Nephron progenitor cell (in vitro differentiated cells): ENCODE measurements around the gene MRPL16.
A peak's percentile ranks its signal among the peaks of the same experiment; 100 is the strongest.

ENCODE experiments used
- DNase-seq: peaks from one replicate; pipeline ENCODE4 v3.0.0; 2021
- H3K27ac Mint-ChIP-seq: 2 replicates; pipeline ENCODE4 v1.8.0; 2021; ENCODE audit warnings: mild to moderate bottlenecking, moderate library complexity, mixed read lengths
- H3K27me3 Mint-ChIP-seq: 2 replicates; pipeline ENCODE4 v1.8.0; 2021; ENCODE audit warnings: mild to moderate bottlenecking, low read depth, mixed read lengths; ENCODE audit not compliant: poor library complexity
- H3K36me3 Mint-ChIP-seq: 2 replicates; pipeline ENCODE4 v1.8.0; 2021; ENCODE audit warnings: low read depth, mixed read lengths
- H3K4me1 Mint-ChIP-seq: 2 replicates; pipeline ENCODE4 v1.8.0; 2021; ENCODE audit warnings: mixed read lengths
- H3K4me3 Mint-ChIP-seq: 2 replicates; pipeline ENCODE4 v1.8.0; 2021; ENCODE audit warnings: mild to moderate bottlenecking, moderate library complexity, mixed read lengths
- H3K9me3 Mint-ChIP-seq: 2 replicates; pipeline ENCODE4 v1.8.0; 2021; ENCODE audit warnings: mild to moderate bottlenecking, moderate library complexity, mixed read lengths
- TF ChIP-seq, protein P1 (sequence below): fragments of 200-600 bp; sonication (generic); IDR thresholded peaks from 2 replicates; pipeline ENCODE4 v1.5.0; 2021; ENCODE audit warnings: antibody characterized with exemption

Gene MRPL16

DNA sequence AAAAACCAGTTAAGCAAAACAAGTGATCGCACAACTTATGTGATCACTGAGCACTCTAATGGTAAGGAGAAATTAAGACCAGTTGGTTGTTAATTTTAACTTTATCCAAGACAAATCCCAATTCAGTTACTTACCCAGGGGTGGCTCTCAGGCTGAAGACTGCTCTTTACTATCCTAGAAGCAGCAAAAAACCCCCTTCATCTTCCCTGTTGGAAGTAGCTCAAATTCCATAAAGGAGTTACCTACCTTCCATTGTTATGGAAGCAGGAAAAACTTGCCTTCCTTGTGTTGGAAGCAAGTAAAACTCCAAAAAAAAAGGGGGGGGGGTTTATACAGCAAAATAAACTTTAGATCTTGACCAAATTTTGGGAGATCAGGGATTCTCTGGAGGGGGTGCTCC, 5.2 kb upstream of the MRPL16 start:
- DNase-seq, result no peak
- Mint-ChIP-seq H3K36me3 (no peaks in the 10 kb centered on the region), H3K9me3 (no peaks in the 10 kb centered on the region), H3K4me1 (peaks cover 17% of the 10 kb centered on the region), H3K27ac (no peak overlapping the region), H3K27me3 (peaks cover 3% of the 10 kb centered on the region), H3K4me3 (no peak overlapping the region)
- TF ChIP-seq, protein P1, sequence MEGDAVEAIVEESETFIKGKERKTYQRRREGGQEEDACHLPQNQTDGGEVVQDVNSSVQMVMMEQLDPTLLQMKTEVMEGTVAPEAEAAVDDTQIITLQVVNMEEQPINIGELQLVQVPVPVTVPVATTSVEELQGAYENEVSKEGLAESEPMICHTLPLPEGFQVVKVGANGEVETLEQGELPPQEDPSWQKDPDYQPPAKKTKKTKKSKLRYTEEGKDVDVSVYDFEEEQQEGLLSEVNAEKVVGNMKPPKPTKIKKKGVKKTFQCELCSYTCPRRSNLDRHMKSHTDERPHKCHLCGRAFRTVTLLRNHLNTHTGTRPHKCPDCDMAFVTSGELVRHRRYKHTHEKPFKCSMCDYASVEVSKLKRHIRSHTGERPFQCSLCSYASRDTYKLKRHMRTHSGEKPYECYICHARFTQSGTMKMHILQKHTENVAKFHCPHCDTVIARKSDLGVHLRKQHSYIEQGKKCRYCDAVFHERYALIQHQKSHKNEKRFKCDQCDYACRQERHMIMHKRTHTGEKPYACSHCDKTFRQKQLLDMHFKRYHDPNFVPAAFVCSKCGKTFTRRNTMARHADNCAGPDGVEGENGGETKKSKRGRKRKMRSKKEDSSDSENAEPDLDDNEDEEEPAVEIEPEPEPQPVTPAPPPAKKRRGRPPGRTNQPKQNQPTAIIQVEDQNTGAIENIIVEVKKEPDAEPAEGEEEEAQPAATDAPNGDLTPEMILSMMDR, result no peak

DNA sequence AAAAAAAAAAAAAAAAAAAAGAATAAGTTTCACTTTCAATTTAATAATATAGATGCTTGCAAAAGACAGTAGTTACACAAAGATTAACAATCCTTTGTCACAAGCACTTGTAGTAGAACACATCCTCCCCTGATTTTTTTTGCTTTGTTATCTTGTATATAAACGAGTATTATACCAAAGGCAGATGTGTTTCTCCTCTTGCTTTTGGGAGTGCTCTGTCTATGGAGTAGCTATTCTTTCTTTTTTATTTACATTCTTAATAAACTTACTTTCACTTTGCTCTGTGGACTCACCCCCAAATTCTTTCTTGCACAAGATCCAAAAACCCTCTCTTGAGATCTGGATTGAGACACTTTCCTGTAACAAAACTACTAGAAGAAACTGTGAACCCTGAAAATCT, 3.4 kb upstream of the MRPL16 start:
- H3K4me1 Mint-ChIP-seq, result peaks cover 27% of the 10 kb centered on the region
- H3K4me3 Mint-ChIP-seq, result no peak overlapping the region
- H3K27ac Mint-ChIP-seq, result no peak overlapping the region
- no peak for DNase-seq
- H3K27me3 Mint-ChIP-seq, result peaks cover 3% of the 10 kb centered on the region
- H3K9me3 Mint-ChIP-seq, result no peaks in the 10 kb centered on the region
- TF ChIP-seq, protein P1, result no peak
- H3K36me3 Mint-ChIP-seq, result no peaks in the 10 kb centered on the region

DNA sequence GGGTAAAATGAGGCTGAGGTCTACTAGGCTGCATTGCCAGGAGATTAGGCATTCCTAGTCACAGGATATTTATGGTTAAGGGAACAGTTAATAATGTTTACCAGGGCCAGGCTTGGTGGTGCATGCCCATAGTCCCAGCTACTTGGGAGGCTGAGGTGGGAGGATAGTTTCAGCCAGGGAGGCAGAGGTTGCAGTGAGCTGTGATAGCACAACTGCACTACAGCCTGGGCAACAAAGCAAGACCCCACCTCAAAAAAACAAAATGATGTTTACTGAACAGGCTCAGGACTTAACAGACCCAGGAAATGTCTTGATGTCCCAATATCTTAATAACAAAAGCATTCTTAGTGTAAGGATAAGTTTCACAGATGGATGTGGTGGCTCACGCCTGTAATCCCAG, 2.8 kb upstream of the MRPL16 start:
- peaks cover 5% of the 10 kb centered on the region for H3K36me3 Mint-ChIP-seq
- H3K4me3 Mint-ChIP-seq, result no peak overlapping the region
- no peaks in the 10 kb centered on the region for H3K9me3 Mint-ChIP-seq
- peaks cover 27% of the 10 kb centered on the region for H3K4me1 Mint-ChIP-seq
- TF ChIP-seq, protein P1, result no peak
- DNase-seq, result no peak
- H3K27ac Mint-ChIP-seq, result no peak overlapping the region
- H3K27me3 Mint-ChIP-seq, result peaks cover 3% of the 10 kb centered on the region

DNA sequence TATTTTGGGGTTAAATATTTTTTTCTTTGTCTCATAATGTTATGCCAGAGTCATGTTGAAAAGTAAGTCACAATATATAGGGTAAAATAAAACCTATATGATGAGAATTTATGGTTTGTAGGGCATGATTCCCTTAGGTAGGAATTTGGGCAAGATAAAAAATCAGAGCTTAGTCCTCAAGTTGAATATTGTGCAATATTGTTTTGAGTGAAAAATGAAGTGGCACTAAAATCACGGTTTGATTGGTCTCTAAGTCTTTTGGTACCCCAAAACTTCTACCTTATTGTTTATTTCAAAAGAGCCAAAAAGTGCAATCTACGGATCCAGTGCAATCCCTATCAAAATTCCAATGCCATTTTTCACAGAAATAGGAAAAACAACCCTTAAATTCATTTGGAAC, 1.6 kb upstream of the MRPL16 start:
- Mint-ChIP-seq H3K27ac (peak overlapping the region; percentile 74), H3K9me3 (no peaks in the 10 kb centered on the region), H3K27me3 (peaks cover under 1% of the 10 kb centered on the region), H3K4me3 (no peak overlapping the region), H3K36me3 (peaks cover 5% of the 10 kb centered on the region), H3K4me1 (peaks cover 27% of the 10 kb centered on the region)
- no peak for DNase-seq
- TF ChIP-seq, protein P1, result no peak

DNA sequence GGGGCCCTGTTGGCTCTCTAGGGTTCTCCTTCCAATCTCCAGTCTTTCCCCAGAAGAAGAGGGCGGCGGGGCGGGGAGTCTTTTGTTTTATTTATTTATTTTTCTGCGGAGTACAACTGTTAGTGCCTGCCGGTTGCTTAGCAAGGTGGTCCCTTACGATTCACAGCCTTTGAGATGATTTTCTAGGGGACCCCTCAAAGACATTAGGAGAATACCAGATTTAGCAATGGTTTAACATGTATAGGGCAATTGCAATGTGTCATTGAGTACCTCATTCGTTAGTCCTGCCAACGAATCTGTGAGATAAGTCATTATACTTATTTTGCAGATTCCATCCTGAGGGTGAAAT, 307 bp upstream of the MRPL16 start:
- Mint-ChIP-seq H3K36me3 (peaks cover 16% of the 10 kb centered on the region), H3K27ac (peak overlapping the region; percentile 98), H3K9me3 (no peaks in the 10 kb centered on the region), H3K4me1 (peaks cover 27% of the 10 kb centered on the region), H3K27me3 (no peaks in the 10 kb centered on the region), H3K4me3 (peak overlapping the region; percentile 95)
- TF ChIP-seq, protein P1, result no peak
- DNase-seq, result no peak

DNA sequence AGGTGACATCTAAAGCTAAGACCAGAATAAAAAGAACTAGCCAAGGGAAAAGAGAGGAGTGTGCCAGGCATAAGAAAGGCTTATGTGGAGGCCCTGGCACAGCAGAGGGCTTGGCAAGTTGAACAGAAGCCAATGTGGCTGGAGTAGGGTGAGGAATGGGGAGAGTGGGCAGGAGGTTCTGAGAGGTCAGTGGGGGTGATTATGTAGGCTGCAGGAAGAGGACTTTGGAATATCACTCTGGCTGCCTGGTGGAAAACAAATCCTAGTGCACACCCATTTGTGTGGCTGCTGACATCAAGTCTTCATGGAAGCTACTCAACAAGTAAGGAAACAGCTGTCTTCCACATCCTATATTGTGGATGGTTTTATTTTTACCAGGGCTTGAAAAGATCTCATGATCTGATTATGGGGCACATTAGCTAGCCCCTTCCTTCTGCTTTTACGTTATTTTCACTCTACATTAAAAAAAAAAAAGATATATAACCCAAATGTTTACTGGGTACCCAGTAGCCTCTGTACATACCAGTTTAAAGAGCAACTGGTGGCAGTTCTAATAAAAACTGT, 3.4 kb downstream of the MRPL16 start:
- H3K36me3 Mint-ChIP-seq, result peaks cover 16% of the 10 kb centered on the region
- H3K4me3 Mint-ChIP-seq, result no peak overlapping the region
- H3K27me3 Mint-ChIP-seq, result no peaks in the 10 kb centered on the region
- TF ChIP-seq, protein P1, result no peak
- no peak for DNase-seq
- no peaks in the 10 kb centered on the region for H3K9me3 Mint-ChIP-seq
- H3K4me1 Mint-ChIP-seq, result peaks cover 16% of the 10 kb centered on the region
- no peak overlapping the region for H3K27ac Mint-ChIP-seq
